Panc1 (cell line): ENCODE measurements around the gene FUS.

ENCODE experiments used
- CTCF ChIP-seq: fragments of 450-650 bp; IDR thresholded peaks from 2 replicates; pipeline ENCODE4 v1.5.1; 2017; ENCODE audit warnings: mild to moderate bottlenecking
- TF ChIP-seq, protein P1 (sequence below), 2 experiments: IDR thresholded peaks; 2 replicates each; pipeline ENCODE4 v1.6.1; 2011 to 2012; ENCODE audit warnings: low read depth in 2 of 2, control low read depth in 1 of 2, low read length in 1 of 2, mild to moderate bottlenecking in 1 of 2, moderate library complexity in 1 of 2; ENCODE audit not compliant: insufficient read depth in 1 of 2

- no peak for TF ChIP-seq CTCF
- TF ChIP-seq, protein P1, sequence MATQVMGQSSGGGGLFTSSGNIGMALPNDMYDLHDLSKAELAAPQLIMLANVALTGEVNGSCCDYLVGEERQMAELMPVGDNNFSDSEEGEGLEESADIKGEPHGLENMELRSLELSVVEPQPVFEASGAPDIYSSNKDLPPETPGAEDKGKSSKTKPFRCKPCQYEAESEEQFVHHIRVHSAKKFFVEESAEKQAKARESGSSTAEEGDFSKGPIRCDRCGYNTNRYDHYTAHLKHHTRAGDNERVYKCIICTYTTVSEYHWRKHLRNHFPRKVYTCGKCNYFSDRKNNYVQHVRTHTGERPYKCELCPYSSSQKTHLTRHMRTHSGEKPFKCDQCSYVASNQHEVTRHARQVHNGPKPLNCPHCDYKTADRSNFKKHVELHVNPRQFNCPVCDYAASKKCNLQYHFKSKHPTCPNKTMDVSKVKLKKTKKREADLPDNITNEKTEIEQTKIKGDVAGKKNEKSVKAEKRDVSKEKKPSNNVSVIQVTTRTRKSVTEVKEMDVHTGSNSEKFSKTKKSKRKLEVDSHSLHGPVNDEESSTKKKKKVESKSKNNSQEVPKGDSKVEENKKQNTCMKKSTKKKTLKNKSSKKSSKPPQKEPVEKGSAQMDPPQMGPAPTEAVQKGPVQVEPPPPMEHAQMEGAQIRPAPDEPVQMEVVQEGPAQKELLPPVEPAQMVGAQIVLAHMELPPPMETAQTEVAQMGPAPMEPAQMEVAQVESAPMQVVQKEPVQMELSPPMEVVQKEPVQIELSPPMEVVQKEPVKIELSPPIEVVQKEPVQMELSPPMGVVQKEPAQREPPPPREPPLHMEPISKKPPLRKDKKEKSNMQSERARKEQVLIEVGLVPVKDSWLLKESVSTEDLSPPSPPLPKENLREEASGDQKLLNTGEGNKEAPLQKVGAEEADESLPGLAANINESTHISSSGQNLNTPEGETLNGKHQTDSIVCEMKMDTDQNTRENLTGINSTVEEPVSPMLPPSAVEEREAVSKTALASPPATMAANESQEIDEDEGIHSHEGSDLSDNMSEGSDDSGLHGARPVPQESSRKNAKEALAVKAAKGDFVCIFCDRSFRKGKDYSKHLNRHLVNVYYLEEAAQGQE (IDR thresholded peaks at IDR 0.05; ENCODE audit: insufficient read depth in 1 of 2, low read depth in 2 of 2, low read length in 1 of 2): no peak
Measured at GRCh38 chr16:31182391-31182790, 2.5 kb downstream of the FUS start.
